WI38 (cell line): ENCODE measurements around the gene C17orf78.

Experiments used
- H3K4me3 ChIP-seq: 2 replicates; pipeline ENCODE4 v1.5.1; 2011; ENCODE audit warnings: low read depth, mild to moderate bottlenecking, control low read depth, low read length
- TF ChIP-seq, protein P1 (sequence below): IDR thresholded peaks from 2 replicates; pipeline ENCODE4 v1.5.1; 2012; ENCODE audit warnings: low read depth, mild to moderate bottlenecking, control low read depth, low read length

Gene C17orf78

GRCh38 chr17:37373530-37374159 lies 2.1 kb upstream of the C17orf78 start:
- H3K4me3 ChIP-seq, result no peak overlapping the region
- TF ChIP-seq, protein P1, sequence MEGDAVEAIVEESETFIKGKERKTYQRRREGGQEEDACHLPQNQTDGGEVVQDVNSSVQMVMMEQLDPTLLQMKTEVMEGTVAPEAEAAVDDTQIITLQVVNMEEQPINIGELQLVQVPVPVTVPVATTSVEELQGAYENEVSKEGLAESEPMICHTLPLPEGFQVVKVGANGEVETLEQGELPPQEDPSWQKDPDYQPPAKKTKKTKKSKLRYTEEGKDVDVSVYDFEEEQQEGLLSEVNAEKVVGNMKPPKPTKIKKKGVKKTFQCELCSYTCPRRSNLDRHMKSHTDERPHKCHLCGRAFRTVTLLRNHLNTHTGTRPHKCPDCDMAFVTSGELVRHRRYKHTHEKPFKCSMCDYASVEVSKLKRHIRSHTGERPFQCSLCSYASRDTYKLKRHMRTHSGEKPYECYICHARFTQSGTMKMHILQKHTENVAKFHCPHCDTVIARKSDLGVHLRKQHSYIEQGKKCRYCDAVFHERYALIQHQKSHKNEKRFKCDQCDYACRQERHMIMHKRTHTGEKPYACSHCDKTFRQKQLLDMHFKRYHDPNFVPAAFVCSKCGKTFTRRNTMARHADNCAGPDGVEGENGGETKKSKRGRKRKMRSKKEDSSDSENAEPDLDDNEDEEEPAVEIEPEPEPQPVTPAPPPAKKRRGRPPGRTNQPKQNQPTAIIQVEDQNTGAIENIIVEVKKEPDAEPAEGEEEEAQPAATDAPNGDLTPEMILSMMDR, result peak; percentile 100

DNA sequence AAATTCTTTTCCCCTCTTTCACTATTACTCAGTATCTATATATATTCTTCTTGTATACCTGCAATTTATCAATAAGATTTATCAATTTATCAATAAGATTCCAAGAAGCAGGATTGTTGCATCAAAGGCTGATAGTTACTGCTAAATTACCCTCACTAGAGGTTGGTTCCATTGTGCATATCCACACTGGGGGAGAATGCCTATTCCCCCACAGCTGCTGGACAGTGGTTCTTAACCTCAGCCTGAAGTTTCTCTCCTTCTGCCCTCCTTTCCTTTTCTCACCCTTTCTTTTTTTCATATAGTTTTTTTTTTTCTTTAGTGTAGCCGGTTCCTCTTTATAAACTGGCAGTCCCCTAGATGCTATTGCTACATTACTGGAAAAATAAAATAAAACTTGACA lies 6.3 kb downstream of the C17orf78 start:
- TF ChIP-seq, protein P1, result no peak
- H3K4me3 ChIP-seq, result no peak overlapping the region

DNA sequence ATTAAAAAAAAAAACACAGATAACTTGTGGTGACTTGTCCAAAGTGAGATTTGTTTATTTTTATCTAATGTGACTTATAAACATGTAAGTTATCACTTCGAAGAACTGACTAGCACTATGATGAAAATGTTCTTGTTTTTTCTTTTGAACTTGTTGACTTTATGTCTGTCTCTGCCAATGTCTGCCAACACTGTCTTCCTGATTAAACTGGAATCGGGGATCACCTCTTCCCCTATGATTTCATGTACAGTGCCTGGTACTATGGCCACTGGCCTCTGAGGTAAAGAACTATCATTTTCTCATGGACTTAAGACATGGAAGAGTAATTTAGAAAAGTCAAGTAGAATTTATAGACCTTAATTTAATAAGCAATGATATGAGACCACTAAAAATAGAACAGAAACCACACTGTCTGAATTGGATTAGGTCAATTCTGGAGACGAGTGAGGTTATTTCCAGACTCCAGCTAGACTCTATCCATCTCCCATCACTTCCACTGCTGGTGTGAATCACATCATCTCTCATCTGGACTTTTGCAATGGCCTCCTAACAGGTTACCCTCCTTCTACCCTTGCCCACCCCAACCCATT lies 8.9 kb downstream of the C17orf78 start:
- TF ChIP-seq, protein P1, result no peak
- no peak overlapping the region for H3K4me3 ChIP-seq

DNA sequence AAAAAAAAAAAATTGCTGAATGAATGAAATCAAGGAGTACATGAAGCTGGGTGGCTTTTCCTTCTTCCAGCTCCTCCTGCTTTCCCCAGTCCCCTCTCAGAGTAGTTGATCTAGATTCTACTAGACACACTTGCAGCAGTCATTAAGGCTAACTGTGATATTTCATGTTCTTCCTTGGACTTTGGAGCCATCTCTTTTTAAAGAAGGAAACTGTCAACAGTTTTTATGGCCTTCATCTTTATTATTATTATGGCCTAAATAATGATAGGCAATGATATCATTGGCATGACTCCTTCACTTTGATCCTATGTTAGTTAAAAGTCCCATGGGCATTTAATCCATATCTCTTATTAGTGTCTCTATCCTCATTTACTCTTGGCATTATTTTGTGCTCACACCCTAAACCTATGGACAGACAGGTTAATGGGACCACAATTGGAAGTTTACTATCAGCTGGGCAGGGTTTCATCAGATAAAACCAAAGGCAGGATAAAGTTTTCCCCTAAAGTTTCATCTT lies 9.7 kb downstream of the C17orf78 start:
- no peak overlapping the region for H3K4me3 ChIP-seq
- TF ChIP-seq, protein P1, result no peak

GRCh38 chr17:37386462-37386861 lies 10.7 kb downstream of the C17orf78 start:
- TF ChIP-seq, protein P1, result no peak
- H3K4me3 ChIP-seq, result no peak overlapping the region

- TF ChIP-seq, protein P1, result no peak
- no peak overlapping the region for H3K4me3 ChIP-seq
Measured at GRCh38 chr17:37388266-37388665, 12.5 kb downstream of the C17orf78 start.

- H3K4me3 ChIP-seq, result no peak overlapping the region
- TF ChIP-seq, protein P1, result no peak
Measured at GRCh38 chr17:37389160-37389559, 13.4 kb downstream of the C17orf78 start.
